GM12892 (cell line): ENCODE results near the gene TNNT3.

Experiments used
- DNase-seq: peaks from one replicate; pipeline ENCODE4 v3.0.0; 2011; ENCODE audit not compliant: insufficient read length
- FAIRE-seq: peaks from 2 replicates; lab custom pipeline; 2011; peaks lifted over from hg19 to GRCh38; lab: Jason Lieb, UNC
- POLR2A ChIP-seq: IDR thresholded peaks from 2 replicates; pipeline ENCODE4 v1.6.1; 2011; ENCODE audit warnings: low read depth, low read length, control low read depth
- POLR2AphosphoS5 ChIP-seq: IDR thresholded peaks from 2 replicates; pipeline ENCODE4 v1.6.1; 2011; ENCODE audit warnings: low read depth, low read length, control low read depth
- TAF1 ChIP-seq: IDR thresholded peaks from 2 replicates; pipeline ENCODE4 v1.6.1; 2011; ENCODE audit warnings: low read depth, mild to moderate bottlenecking, control low read depth, low read length, borderline replicate concordance

TNNT3 gene

GRCh38 chr11:1921574-1922141, 2.2 kb downstream of the TNNT3 start:
- DNase-seq, result no peak
- no peak for TF ChIP-seq TAF1
- no peak for TF ChIP-seq POLR2A
- FAIRE-seq, result no peak

- FAIRE-seq (no peak), DNase-seq (no peak)
- no peak for TF ChIP-seq TAF1
- no peak for TF ChIP-seq POLR2A
Measured at GRCh38 chr11:1922481-1923081, 3.1 kb downstream of the TNNT3 start.

GRCh38 chr11:1923201-1923956, 3.9 kb downstream of the TNNT3 start:
- no peak for DNase-seq
- no peak for FAIRE-seq
- TF ChIP-seq TAF1, result no peak
- no peak for TF ChIP-seq POLR2A
- TF ChIP-seq POLR2AphosphoS5, result no peak

- FAIRE-seq (no peak), DNase-seq (no peak)
- no peak for TF ChIP-seq TAF1
- no peak for TF ChIP-seq POLR2A
- no peak for TF ChIP-seq POLR2AphosphoS5
Measured at GRCh38 chr11:1924181-1924580, 4.7 kb downstream of the TNNT3 start.

- DNase-seq (no peak), FAIRE-seq (no peak)
- no peak for TF ChIP-seq POLR2AphosphoS5
- no peak for TF ChIP-seq TAF1
- no peak for TF ChIP-seq POLR2A
Measured at GRCh38 chr11:1924646-1925372, 5.3 kb downstream of the TNNT3 start.

- TF ChIP-seq POLR2A, result no peak
- no peak for TF ChIP-seq TAF1
- TF ChIP-seq POLR2AphosphoS5, result no peak
- FAIRE-seq, result no peak
- no peak for DNase-seq
Measured at GRCh38 chr11:1925373-1926155, 6.1 kb downstream of the TNNT3 start.

GRCh38 chr11:1926156-1927025, 6.9 kb downstream of the TNNT3 start:
- FAIRE-seq (no peak), DNase-seq (no peak)
- TF ChIP-seq TAF1 (no peak), POLR2AphosphoS5 (no peak), POLR2A (no peak)

GRCh38 chr11:1927026-1927847, 7.7 kb downstream of the TNNT3 start:
- TF ChIP-seq TAF1 (no peak), POLR2AphosphoS5 (no peak), POLR2A (no peak)
- no peak for FAIRE-seq
- DNase-seq, result peak; percentile 27

- DNase-seq (no peak), FAIRE-seq (no peak)
- TF ChIP-seq TAF1 (no peak), POLR2AphosphoS5 (no peak), POLR2A (no peak)
Measured at GRCh38 chr11:1927848-1928469, 8.5 kb downstream of the TNNT3 start.
